GM19238 (cell line): ENCODE results near the gene SPANXD.
"Not testable (repeated sequence)": the region's sequence is repeated elsewhere in the genome, so short reads cannot be mapped to it uniquely, and the experiment has no call there.

ENCODE experiments used
- DNase-seq: peaks from one replicate; pipeline ENCODE4 v3.0.0; 2011; ENCODE audit warnings: low spot score; ENCODE audit not compliant: insufficient read length

SPANXD gene

GRCh38 chrX:141698639-141699038, at the start of gene SPANXD:
Gene SPANXD, minus strand, starts transcription at chrX:141698739. Its CDS starts 334 bp downstream, at chrX:141698405.
- DNase-seq, result not testable (repeated sequence)

GRCh38 chrX:141742666-141743065, 44.1 kb upstream of the SPANXD start:
- no peak for DNase-seq

DNA sequence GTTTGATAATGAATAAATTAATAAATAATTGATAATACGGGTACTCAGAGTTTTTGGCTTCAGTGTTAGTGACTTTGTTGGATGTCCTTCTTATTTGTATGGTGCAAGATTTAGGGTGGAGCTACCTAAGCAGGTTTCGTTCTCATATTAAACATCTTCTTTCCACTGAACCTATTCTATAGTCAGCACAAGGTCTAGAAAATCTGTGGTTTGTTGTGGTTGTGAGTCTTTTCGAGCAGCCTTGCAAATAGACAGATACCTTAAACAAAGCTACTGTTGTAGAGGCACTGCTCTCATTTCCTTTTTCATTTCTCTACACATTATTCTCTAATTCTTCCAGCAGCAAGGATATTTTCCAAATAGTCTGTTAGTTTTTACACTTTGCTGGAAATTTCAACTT, 38.1 kb upstream of the SPANXD start:
- DNase-seq, result no peak

DNA sequence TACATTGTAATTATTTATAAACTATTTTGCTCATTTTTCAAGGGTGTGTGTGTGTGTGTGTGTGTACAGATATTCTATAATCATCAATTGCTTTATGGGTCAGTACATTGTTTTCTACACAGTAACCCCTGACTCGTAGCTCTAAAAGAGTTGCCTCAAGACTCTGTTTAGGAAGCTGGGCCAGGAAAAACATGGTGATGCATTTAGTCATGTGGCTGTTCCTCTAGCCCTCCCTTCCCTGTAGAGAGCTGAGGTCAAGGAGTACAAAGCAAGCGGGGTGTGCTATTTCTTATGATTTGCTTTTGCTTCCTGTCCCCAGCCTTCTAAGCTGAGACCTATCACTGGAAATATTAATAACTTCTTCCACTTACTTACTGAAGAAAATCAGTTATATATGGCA, 34.8 kb upstream of the SPANXD start:
- no peak for DNase-seq

DNA sequence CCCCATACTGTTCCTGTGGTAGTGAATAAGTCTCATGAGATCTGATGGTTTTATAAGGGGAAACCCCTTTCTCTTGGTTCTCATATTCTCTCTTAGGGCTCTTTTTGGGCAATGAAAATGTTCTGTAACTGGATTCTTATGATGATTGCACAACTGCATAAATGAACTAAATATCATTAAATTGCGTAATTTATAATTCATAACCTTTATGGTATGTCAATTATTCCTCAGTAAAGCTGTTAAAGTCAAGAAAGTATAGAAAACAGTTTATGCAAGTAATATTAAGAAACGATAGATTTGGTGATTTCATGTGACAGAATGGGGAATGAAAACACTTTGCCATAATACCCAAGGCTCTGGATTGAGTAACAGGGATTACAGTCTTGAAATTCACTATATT, 33.5 kb upstream of the SPANXD start:
- no peak for DNase-seq

DNA sequence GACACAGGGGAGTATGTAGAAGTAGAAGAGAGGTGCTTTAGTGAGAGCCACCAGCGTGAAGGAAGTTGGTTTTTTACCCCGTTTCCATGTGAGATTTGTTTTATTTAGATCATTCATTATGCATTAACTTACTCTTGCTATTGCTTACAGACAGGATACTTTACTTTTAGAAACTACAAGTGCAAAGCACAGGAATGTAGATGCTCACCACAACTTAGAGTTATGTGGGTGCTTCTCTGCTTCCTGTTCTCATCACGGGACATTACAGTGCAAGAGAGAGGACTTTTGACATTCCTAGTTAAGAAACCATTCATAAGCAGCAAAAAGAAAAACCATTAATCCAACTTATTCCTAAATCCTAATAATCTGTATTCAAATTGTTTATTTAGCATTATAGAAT, 25.6 kb upstream of the SPANXD start:
- no peak for DNase-seq

DNA sequence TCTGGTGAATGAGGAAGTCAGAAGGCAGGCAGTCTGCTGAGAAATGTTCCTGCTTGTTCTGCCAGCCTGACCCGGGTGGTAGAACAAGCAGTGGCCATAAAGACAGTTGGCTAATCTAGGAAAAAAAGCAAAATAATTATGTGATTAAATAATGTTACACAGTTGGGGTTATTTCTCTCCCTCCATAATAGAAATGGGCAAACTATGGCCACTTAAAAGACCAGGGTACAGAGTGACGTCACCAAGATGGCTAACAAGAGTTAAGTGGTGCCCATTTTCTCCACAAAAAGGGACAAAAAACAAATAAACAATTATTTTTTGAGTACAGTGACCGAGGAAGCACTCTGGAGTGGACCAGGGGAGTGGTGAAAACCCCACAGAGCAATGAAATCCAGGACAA, 16.1 kb upstream of the SPANXD start:
- no peak for DNase-seq

DNA sequence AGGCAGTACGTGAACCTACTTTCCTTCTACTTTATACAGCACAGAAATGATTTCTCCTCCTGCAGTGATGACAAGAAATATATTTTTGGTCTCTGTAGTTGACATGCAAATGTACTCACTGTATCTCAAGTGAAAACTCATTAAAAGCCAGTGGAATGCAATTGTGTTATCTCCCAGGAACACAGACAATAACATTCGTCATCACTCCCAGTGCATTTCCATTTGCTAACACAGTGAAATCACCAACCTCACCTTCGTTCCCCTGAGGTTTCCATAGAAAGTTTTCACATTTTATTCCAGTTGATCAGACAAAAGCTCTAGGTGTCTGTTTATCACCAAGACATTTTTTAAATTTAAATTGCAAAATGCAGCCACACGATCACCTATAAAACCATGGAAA, 2.5 kb upstream of the SPANXD start:
- no peak for DNase-seq

DNA sequence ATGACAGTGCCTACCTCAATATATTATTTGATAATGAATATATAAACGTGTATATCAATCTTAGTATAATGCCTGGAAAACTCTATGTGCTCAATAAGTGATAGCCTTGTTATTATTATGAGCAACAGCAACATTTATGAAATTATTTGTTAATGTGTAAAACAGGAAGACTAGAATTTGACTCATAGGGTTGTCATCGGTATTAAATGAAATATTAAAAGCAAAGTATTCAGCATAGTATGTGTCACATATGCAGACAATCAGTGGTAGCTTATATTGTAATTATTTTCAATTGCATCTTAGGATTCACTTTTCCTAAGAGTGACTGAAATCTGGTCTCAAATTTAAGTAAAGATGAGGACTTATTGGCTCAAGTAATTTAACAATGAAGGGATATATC, 24.6 kb downstream of the SPANXD start:
- DNase-seq, result no peak

GRCh38 chrX:141669689-141670088, 28.9 kb downstream of the SPANXD start:
- DNase-seq, result no peak

DNA sequence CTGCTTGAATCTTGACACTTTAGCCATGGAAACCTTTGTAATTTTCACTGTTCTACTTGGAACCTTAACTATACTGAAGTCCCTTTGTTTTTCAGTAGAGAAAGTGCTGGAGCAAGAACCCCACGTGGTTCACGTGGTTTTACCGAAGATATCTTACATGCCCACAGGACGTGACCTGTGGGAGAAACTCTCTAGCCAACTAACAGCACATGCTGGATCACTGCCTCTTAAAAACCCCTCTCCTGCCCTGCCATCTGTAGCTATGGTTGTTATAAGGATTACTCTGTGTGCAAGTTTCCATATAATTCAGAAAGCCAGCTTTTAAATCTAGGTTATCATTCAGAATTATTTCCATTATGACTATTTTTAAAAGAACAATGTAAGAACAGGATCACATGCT, 30.2 kb downstream of the SPANXD start:
- DNase-seq, result no peak

DNA sequence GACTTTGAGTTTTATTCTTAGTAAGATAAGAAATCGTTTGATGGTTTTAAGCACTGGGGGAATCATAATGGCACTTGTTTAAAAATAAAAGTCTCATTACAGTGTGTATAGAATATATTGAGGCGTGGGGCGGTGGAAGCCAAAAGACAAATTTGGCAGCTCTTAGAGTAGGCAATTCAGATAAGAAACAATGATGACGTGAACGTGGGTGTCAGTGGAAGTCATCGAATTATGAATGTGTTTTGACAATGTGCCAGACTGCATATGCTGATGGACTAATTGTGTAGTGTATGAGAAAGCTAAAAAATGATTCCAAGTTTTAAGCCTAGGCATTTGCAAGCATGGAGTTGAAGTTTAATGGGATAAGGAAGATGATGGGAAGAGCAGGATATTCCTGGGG, 35.8 kb downstream of the SPANXD start:
- no peak for DNase-seq

- DNase-seq, result no peak
Measured at GRCh38 chrX:141652286-141652685, 46.3 kb downstream of the SPANXD start.
